HepG2 (cell line): ENCODE results near the gene EXTL1.

ENCODE experiments used
- BCL6 ChIP-seq: IDR thresholded peaks from 2 replicates; pipeline ENCODE4 v1.6.1; 2016; ENCODE audit warnings: missing genetic modification reagents, missing compliant biosample characterization
- CTCF ChIP-seq: sonication (generic); formaldehyde crosslinking; IDR thresholded peaks from 2 replicates; pipeline ENCODE4 v1.5.0; 2020; ENCODE audit warnings: mild to moderate bottlenecking, missing genetic modification reagents, moderate library complexity
- HNRNPLL ChIP-seq: fragments of 200-400 bp; formaldehyde crosslinking; IDR thresholded peaks from 2 replicates; pipeline ENCODE4 v1.6.1; 2017; ENCODE audit warnings: mild to moderate bottlenecking, low read depth, low read length; ENCODE audit not compliant: poor library complexity, severe bottlenecking
- JUN ChIP-seq: sonication (generic); formaldehyde crosslinking; IDR thresholded peaks from 2 replicates; pipeline ENCODE4 v1.4.0; 2020; ENCODE audit warnings: mild to moderate bottlenecking, missing genetic modification reagents
- NFATC3 ChIP-seq: sonication (generic); formaldehyde crosslinking; IDR thresholded peaks from 2 replicates; pipeline ENCODE4 v1.5.1; 2020; ENCODE audit warnings: mild to moderate bottlenecking, missing genetic modification reagents
- NFE2L1 ChIP-seq: sonication (generic); formaldehyde crosslinking; IDR thresholded peaks from 2 replicates; pipeline ENCODE4 v1.4.0; 2020; ENCODE audit warnings: missing genetic modification reagents, mild to moderate bottlenecking, borderline replicate concordance
- ZBTB37 ChIP-seq: sonication (generic); formaldehyde crosslinking; IDR thresholded peaks from 2 replicates; pipeline ENCODE4 v1.4.0; 2020; ENCODE audit warnings: mild to moderate bottlenecking, missing genetic modification reagents
- ZFX ChIP-seq: sonication (generic); formaldehyde crosslinking; IDR thresholded peaks from 2 replicates; pipeline ENCODE4 v1.4.0; 2020; ENCODE audit warnings: mild to moderate bottlenecking, low read depth, missing genetic modification reagents, moderate library complexity
- TF ChIP-seq, protein P1 (sequence below): sonication (generic); formaldehyde crosslinking; IDR thresholded peaks from 2 replicates; pipeline ENCODE4 v1.8.0; 2022; ENCODE audit warnings: low read depth, missing genetic modification reagents

DNA sequence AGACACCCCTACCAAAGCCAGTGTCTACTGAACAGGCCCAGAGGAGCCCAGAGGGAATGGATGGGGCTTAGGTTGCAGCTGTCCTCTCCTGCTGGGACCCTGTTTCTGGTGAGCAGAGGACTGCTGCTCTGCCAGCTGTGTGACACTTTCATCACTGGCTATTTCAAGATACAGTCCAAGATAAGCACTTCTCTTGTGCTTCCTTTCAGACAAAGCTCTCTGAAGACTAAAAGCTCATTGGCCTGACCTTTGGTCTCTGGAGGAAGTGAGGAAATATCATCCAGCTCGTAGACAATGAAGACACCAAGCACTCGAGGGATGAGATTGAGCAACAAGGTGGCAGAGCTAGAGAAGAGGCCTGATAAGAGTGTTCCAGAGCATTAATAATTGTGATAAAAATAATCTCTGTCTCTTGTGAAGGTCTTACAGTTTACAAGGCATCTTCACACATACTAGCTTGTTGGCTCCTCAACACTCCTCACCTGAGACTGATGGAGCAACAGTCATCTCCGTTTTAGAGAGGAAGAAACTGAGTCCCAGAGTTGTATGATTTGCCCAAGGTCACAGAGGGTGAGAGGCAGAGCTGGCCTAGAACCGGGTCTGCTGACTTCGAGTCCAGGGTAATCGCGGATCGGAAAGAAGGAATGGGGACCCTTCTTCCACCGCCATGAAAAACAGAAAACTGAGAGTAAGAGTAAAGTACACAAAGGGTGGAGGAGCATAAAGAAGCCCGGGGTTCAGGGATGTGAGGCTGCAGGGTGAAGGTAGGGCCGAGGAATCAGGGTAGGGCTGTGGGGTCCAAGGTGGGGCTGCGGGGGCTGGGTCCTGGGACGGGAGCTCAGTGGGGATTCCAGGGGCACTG lies 24.4 kb upstream of the EXTL1 start:
- TF ChIP-seq ZBTB37 (CRISPR knock-in tag) (no peak), NFATC3 (CRISPR knock-in tag) (no peak), HNRNPLL (no peak), BCL6 (peak; percentile 98), CTCF (no peak), JUN (CRISPR knock-in tag) (no peak), NFE2L1 (CRISPR knock-in tag) (no peak), ZFX (CRISPR knock-in tag) (no peak)
- TF ChIP-seq, protein P1, sequence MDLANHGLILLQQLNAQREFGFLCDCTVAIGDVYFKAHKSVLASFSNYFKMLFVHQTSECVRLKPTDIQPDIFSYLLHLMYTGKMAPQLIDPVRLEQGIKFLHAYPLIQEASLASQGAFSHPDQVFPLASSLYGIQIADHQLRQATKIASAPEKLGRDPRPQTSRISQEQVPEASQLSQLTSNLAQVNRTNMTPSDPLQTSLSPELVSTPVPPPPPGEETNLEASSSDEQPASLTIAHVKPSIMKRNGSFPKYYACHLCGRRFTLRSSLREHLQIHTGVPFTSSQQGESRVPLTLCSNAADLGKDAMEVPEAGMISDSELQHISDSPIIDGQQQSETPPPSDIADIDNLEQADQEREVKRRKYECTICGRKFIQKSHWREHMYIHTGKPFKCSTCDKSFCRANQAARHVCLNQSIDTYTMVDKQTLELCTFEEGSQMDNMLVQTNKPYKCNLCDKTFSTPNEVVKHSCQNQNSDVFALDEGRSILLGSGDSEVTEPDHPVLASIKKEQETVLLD: no peak
